ENCODE data around the gene ZCCHC17.
A peak's percentile ranks its signal among the peaks of the same experiment; 100 is the strongest.
"Not testable (repeated sequence)": the region's sequence is repeated elsewhere in the genome, so short reads cannot be mapped to it uniquely, and the experiment has no call there.

The ZCCHC17 gene

DNA sequence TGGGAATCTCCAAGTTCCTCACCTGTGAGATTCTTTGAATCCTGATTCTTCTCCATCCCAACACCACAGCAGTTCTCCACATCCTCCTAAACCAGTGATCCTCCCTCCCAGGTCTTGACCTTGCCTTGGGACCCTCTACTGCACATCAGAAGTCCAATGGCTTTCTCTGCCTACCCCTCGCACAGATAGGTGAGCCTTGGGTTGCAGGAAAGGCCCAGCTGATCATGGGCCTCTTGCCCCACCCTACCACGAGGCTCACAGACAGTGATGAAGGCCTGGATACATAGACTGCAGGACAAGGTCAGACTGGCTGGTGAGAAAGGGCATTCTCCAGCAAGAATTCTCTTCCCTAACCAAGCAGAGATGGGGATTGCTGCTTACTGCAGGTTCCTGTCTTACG, 75.2 kb downstream of the ZCCHC17 start:
- no peak for DNase-seq

DNA sequence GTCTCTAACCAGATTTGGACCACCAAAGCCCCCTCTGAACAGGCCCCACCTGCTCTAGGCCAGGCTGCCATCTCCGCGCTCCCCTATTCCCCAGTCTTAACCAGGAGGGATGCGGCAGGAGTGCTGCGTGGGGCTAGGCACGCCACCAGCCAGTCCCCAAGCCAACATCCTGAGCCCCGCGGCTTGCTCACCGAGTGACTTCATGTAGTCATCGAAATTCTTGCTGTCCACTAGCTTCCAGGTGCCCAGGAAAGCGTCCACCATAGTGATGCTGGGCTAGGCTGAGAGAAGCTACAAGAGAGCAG, 75.9 kb downstream of the ZCCHC17 start:
- no peak for DNase-seq

DNA sequence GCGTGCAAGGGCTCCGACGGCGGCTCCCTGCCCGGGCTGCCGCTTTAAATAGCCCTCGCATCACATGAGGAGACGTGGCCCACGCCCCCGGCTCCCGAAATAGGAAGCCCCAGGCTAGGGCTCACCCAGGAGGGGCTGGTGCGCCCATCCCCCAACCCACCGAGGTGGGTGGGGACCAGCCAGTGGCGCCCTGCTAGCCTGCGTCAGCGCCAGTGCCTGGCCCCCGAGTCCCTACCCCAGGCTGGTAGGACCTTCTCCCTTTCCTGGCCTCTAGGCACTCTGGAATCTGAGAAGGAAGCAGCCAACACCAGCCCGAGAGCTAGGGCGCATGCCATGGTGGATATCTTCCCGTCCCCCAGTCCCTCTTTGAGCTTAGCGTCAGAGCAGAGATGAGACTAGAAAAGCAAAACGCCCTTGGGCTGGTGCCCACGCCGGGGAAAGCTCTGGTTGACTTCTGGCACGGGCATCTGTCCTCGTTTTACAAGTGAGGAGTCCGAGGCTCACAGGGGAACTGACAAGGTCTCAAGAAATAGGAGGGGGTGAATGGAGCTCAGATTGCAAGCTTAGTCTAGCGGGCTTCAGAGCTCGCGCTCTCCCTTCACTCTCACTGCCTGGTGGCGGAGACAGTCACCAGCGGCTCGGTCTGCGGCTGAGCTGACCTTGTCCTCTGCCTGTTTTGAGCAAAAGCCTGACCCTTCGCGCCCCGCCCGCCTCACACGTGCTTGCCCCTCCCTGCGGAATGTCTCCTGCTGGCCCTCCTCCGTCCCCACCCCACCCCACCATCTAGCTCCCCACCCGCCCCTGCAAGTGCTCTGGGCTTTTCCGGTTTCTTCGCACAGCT, 76.4 kb downstream of the ZCCHC17 start, which contains the start of gene FABP3:
TSS of gene FABP3 (minus strand) at position 21 of the 841 bp plus-strand sequence. CDS start 62 bp downstream, outside the sequence.
- no peak for DNase-seq

DNA sequence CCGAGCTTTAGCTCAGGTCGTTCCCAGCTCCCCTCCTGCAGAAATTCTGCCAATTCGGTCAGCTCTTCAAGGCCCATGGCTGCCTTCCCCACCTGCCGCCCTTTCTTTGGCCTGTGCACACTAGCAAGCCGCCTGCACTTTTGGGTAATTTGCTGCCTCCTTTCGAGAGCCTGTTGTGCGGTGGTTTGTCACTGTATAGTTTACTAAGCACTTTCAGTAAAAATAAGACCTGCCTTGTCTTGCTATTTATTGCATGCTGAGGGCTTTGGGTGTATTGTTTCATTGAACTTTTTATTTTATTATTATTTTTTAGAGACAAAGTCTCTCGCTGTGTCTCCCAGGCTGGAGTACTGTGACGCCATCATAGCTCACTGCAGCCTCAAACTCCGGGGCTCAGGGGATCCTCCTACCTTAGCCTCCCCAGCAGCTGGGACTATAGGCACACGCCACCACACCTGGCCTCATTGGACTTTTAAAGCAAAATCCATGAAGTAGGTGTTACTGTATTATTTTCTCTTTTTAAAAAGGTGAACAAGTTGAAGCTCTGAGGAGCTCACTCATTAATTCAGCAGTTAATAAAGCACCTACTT, 77.2 kb downstream of the ZCCHC17 start:
- no peak for DNase-seq

DNA sequence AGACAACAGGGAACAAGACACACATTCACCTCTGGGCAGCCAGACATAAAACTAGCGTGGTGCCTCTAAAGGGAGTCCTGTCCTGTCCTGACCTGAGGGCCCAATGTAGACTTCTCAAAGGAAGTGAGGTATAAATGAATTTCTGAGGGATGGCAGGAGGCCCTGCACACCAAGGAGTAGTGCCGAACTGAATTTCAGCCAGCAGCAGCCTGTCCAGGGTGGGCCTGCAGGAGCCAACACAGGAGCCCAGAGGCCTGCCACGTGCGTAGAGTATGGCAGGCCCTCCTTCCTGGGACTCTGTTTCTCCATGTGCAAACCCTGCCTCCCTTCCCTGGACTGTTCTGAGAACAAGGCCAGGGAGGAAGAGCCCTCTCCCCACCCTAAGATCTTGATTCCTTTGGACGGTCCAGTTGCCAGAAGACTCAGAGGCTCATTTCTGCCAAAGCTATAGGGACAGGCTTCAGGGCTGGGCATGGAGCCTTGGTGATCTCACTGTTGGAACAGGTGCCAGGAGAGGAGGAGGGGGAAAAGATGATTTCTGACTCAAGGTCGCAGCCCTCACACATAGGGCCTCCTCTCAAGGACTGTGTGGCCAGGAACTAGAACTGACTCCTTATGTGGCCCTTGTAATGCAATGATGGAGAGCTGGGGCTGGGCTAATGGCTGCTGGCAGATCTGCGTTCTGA, 77.8 kb downstream of the ZCCHC17 start:
- DNase-seq: no peak

DNA sequence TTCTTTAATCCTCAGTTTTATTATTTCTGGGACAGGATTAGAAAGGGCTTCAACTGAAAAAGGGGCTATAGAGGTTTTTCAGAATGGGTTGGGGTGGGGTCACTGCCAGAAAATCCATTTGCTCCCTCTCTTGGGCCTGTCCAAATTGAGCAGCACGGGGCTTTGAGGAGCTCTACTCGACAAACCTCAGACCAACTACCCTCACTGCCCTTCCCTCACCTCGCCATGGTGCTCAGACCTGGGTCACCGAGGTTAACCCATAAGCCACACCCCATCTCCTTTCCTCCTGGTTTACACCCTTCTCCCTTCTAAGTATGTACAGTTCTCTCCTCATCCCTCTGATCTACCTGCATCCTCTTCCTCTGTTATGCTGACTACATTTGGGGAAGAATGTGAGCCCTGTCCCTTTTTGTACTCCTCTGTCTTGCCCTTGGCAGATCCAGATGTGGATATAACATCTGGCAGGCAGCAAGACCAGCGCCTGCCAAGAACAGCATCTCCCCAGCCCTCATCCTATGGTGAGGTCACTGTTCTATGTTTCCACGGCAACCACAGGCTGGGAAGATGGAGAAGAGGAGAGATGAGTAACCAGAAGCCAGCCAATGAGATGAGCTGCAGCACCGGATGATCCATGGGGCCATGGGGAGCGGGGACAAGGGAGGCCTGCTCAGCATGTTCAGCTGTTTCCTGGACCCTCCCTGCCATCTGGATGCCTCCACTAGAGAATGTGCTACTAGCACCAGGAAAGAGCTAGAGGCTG, 79.7 kb downstream of the ZCCHC17 start:
- no peak for DNase-seq

DNA sequence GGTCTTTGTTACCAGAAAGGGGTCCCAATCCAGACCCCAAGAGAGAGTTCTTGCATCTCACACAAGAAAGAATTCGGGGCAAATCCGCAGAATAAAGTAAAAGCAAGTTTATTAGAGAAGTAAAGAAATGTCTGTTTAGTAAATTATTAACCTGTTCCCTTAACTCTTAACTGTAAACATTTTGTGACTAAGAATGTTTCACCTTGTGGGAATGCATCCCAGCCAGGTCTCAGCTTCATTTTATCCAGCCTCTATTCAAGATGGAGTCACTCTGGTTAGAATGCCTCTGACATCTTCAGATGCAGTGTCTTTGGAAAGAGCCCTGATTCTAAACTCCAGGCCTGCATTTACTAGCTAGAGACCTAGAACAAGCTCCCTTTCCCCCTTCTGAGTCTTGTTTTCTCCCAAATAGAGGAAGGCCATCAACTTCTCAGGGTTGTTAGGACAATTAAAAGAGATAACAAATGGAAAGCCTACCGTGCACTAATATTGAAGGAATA, 80.6 kb downstream of the ZCCHC17 start:
- DNase-seq: no peak

DNA sequence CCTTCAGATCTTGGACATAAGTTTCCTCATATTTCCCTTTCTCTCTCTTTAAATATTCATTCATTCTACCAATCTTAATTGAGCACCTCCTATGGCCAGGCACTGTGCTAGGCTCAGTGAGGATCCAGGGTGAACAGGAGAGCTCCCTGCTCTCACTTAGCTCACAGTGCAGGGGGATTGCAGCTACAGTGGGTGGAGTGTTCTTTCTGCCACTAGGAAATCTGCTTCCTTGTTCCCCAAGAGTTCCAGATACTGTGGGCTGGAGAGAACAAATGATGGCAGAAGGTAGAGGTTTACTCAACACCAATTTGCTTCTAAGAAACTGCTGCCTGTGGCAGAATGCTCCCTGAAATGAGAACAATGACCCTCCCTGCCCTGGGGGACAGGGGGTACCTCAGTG, 81.2 kb downstream of the ZCCHC17 start:
- DNase-seq: no peak

DNA sequence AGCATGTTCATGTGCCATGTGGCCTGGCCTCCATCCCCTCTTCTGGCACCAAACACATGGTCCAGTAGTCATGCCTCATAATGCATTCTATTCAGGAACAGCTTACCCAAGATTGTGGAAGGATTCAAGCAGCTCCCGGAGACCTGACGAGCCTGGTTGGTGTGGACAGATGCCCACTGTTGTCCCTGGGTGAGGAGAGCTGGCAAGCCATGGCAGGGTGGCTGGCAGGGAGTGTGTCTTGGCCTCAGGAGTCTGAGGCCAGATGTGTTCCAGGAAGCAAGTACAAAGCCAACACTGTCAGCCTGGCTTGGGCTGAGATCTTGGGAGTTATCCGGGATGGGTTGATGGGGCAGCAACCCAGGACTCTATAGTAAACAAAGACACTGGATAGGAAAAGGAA, 83.3 kb downstream of the ZCCHC17 start:
- no peak for DNase-seq

DNA sequence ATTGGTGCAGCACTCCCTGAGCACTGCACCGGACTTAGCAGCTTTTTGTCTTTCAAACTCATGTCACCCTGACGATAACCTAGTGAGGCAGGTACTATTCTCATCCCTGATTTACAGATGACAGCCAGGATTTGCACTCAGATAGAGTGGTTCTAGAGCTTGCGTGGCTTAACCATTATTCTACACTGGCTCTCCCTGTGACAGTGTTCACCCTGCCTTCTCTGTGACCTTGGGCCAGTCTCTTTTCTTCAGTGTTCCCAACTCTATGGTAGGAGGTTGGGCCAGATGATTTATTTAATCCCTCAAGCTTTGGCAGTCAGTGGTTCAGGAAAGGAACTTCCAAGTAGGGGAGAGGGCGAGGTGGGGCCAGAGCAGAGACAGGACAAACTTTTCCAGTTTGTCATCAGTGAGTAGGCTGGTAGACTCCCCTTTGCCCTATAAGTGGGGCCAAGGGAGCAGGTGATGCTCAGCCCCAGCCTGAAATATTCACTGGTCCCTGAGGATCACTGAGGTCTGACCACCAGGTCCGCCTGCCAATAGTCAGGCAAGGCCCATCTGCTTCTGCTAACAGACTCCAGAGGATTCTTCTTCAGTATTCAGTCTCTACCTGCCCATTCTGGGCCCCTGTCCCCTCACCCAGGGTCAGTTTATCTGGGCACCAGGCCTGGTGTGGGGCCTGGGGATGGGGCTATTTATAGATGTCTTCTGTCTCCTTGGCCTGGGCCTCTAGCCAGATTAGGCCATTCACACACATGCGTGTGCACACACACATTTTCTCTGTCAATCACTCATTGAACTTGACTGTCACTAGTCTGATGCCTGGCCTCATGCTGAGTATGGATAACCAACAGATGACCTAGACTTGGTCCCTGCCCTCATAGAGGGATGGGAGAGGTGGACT, 84.8 kb downstream of the ZCCHC17 start:
- DNase-seq: no peak

DNA sequence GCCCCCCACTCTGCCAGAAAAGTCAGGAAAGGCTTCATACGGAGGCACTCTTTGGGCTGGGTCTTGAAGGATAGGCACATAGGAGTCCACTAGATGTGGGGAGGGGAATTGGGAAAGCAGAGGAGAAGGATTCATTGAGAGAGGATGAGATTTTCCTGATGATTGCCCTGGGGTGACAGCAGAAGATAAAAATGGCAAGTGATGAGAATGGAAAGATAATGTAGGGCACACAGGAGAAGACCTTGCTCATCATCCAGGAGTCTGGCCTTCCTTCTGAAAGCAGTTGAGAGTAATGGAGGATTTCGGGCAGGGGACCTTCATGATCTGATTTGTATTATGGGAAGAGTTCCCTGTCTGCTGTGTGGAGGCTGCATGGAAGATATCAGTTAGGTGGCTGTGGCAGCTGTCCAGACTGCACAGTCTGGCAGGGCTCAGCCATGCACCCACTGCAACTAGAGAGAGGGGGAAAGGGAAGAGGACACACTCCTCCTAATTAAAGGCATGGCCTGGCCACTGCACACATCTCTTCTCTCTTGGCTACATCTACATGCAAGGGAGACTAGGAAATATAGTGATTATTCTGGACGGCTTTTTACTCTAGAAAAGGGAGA, 85.7 kb downstream of the ZCCHC17 start:
- no peak for DNase-seq

DNA sequence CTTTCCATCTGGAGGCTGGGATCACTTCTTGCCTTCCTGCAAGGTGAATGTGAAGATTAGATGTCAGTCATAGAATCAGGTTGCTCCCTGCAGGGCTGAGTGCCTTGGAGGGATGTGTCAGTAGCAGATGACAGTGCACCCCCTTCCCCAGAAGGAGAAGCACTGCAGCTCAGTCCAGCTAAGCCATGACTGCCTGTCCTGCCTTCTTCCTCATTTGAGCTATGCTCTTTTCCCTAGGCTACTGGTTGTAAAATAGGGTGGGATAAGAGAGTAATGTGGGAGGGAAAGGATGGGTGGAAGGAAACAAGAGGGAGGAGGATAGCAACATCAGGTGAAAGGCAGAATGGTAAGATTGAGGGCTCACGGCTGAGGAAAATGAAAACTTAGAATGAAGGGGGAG, 87.1 kb downstream of the ZCCHC17 start:
- DNase-seq: no peak

DNA sequence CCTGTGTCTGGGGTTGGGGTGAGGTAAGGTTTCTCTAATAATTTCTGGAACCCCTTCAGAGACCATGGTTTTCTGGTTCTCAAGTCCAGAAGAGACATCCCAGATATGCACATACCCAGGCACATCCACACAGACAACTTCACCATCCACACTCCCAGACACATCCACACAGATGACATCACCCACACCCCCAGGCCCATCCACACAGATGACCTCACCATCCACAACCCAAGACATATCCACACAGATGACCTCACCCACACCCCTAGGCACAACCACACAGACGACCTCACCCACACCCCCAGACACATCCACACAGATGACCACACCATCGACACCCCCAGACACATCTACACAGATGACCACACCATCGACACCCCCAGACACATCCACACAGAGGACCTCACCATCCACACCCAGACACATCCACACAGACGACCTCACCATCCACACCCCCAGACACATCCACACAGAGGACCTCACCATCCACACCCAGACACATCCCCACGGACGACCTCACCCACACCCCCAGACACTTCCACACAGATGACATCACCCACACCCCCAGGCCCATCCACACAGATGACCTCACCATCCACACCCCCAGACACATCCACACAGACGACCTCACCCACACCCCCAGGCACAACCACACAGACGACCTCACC, 89.9 kb downstream of the ZCCHC17 start:
- DNase-seq: not testable (repeated sequence)

DNA sequence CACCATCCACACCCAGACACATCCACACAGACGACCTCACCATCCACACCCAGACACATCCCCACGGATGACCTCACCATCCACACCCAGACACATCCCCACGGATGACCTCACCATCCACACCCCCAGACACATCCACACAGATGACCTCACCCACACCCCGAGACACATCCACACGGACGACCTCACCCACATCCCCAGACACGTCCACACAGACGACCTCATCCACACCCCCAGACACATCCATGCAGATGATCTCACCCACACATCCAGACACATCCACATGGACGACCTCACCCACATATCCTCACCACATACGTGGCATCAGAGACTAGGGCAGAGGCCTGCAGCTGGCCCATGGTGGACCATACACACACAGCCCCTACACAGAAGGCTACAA, 90.8 kb downstream of the ZCCHC17 start:
- DNase-seq: no peak

DNA sequence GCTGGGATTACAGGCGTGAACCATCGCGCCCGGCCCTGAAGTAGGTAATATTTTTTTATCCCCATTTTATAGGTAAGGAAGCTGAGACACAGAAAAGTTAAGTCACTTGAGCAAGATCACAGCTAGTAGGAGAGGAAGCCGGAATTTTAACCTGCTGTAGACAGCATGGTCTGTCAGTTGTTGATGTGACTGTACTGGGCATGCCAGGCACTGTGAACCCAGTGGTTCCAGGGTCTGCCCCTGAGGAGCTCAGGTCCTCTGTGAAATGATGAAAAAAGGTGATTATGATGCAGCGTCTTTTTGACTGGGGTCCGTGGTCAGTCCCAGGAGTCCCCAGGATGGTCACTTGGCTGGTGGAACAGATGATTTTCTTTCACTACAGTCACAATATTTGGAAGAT, 92.8 kb downstream of the ZCCHC17 start:
- no peak for DNase-seq

DNA sequence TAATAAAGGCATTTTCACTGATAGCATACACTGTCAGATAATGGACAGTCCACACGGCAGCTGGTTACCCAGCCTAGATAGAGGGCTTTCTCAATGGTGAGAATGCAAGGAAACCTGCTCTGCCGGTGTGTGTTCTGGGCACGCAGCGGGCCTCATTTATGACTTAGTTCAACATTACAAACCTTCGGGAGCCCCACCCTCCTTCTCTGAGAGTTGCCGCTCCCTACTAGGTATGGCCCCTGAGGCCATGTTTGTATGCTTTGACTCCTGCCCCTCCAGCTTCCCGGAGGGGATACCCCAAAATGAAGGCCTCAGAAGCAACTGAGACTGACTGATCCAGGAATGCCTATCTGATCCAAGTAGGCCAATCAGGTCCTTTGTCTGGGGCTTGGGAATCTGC, 93.2 kb downstream of the ZCCHC17 start:
- no peak for DNase-seq

DNA sequence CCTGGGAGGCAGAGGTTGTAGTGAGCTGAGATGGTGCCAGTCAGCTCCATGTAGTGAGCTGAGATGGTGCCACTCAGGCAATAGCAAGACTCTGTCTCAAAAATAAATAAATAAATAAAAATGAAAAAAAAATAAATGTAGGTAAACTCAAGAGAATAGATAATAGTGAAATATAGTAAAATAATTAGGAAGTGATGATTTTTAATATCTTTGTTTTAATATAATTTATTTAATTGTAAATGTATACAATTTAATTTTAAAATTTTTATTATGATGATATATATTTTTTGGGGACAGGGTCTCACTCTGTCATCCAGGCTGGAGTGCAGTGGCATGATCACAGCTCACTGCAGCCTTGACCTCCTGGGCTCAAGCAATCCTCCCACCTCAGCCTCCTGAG, 96.6 kb downstream of the ZCCHC17 start:
- no peak for DNase-seq

DNA sequence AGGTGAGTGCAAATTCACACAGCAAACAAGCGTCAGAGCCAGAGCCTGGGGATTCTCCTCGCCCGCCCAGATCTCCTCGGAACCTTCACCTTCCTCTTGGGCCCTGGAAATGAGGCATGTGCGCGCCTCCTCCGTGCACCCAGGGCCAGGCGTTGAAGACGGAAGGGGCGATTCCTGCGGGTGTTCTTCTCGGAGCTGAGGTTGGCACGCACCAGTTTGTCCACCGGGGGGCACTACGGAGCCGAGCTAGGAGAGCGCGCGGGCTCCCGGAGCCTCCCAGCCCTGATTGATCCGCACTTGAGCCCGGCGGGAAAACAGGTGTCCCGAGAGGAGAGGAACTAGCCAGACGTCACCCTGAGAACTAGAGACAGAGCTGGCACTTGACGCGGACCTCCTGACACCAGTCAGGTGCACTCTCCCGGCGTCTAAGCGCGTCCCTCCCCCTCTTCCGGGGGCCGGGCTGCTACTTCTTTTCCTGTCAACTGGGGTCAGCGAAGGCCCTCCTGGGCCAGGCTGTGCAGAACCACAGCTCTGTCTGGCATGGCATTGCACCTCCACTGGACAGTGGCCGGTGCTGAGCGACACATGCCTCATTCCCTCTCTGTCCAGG, 97.9 kb downstream of the ZCCHC17 start:
- DNase-seq: peak; percentile 71

DNA sequence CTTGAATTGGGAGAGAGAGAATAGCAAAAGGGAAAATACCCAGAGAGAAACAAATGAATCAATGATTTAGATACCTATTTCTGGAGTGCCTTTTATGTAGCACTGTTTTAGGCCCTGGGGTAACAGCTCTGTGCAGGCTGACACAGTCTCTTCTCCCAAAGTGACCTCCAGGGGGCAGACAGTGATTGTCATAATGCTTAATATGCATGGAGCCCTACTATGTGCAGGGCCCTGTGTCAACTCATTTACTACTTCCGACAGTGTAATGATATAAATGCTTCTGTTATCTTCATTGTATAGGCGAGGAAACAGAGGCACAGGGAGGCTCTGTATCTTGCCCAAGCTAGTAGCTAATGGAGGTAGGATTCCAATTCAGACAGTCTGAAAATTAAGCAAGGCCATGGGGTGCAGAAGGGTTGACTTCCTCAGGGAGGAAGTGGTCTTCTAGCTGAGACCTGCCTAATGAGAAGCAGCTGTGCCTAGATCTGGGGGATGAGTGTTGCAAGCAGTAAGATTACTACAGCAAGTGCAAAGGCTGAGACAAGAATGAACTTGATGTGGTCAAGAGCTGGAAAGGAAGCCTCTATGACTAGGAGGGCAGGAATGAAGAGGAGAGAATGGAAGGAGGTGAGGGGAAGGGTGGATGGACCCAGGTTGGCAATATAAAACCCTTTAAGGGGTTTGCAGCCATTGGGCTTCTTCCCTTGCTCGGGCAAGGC, 100.0 kb downstream of the ZCCHC17 start:
- no peak for DNase-seq
